Neural progenitor cell (in vitro differentiated cells): ENCODE measurements around the gene HTRA2.

Experiments
- EZH2 ChIP-seq: fragments of 200-600 bp; sonication (generic); IDR thresholded peaks from 2 replicates; pipeline ENCODE4 v1.6.1; 2017; ENCODE audit warnings: antibody characterized with exemption, mild to moderate bottlenecking, moderate library complexity
- TF ChIP-seq, protein P1 (sequence below): fragments of 200-600 bp; sonication (generic); IDR thresholded peaks from 2 replicates; pipeline ENCODE4 v1.5.1; 2017; ENCODE audit warnings: antibody characterized with exemption, mild to moderate bottlenecking

DNA sequence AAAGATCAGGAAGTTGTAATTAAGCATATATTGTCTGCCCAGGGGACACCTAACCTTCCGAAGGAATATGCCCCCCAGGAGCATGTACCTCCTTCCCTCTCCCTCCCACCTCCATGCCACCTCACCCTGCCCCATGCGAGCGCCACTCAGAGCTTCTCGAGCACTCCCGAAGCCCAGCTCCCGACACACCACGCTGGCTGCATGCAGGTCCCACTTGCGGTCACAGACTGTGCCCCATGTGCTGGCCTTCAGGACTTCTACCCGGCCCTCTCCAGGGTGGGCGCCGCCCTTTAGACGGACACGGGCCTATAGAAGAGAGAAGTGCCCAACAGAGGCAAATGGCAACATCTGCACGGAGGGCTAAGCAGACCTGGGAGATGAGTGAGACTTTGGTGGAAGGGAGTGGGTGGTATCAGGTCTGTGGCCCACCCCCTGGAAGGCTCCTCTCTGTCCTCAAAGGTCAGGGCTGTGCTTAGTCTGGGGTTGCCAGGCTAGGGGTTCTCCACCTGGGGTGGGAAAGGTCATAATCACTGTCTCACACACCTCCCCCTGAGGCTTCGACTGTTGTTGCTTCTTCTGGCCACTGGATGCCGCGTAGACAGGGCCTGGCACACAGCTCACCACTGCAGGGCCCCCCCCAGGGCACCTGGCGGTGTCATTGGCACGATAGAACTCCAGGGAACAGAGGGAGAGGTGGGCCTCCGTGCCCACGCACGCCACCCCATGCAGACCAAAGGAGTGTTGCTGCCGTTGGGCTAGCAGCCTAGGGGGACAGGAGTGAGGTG, 6.6 kb downstream of the HTRA2 start:
- TF ChIP-seq EZH2: no peak
- TF ChIP-seq, protein P1, sequence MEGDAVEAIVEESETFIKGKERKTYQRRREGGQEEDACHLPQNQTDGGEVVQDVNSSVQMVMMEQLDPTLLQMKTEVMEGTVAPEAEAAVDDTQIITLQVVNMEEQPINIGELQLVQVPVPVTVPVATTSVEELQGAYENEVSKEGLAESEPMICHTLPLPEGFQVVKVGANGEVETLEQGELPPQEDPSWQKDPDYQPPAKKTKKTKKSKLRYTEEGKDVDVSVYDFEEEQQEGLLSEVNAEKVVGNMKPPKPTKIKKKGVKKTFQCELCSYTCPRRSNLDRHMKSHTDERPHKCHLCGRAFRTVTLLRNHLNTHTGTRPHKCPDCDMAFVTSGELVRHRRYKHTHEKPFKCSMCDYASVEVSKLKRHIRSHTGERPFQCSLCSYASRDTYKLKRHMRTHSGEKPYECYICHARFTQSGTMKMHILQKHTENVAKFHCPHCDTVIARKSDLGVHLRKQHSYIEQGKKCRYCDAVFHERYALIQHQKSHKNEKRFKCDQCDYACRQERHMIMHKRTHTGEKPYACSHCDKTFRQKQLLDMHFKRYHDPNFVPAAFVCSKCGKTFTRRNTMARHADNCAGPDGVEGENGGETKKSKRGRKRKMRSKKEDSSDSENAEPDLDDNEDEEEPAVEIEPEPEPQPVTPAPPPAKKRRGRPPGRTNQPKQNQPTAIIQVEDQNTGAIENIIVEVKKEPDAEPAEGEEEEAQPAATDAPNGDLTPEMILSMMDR: no peak
